A549 (cell line): ENCODE measurements around the gene NLRC3.

Experiments used
- CEBPB ChIP-seq, 2 experiments: fragments of >200 bp in 1 of 2; sonication (Bioruptor Twin) in 1 of 2; formaldehyde crosslinking in 1 of 2; IDR thresholded peaks; 2 replicates each; pipeline ENCODE4 v1.6.1; 2012 to 2016
- EP300 ChIP-seq, 2 experiments: fragments of >200 bp; sonication (Bioruptor Twin); formaldehyde crosslinking; IDR thresholded peaks; 2 replicates in 1 of 2; 3 replicates in 1 of 2; pipeline ENCODE4 v1.6.1; 2016 to 2017
- FOSL2 ChIP-seq, 2 experiments: fragments of 450-650 bp in 1 of 2; fragments of >200 bp in 1 of 2; sonication (Bioruptor Twin) in 1 of 2; formaldehyde crosslinking; IDR thresholded peaks; 2 replicates each; pipeline versions ENCODE4 v1.5.0 to v1.6.1; 2016 to 2020; ENCODE audit warnings: mild to moderate bottlenecking in 1 of 2, moderate library complexity in 1 of 2
- MAZ ChIP-seq: fragments of 150-350 bp; IDR thresholded peaks from 2 replicates; pipeline ENCODE4 v1.6.1; 2014; ENCODE audit warnings: antibody characterized with exemption, low read depth, low read length, borderline replicate concordance
- NR3C1 ChIP-seq: fragments of >200 bp; sonication (Bioruptor Twin); formaldehyde crosslinking; IDR thresholded peaks from 3 replicates; pipeline ENCODE4 v1.6.1; 2017
- POLR2A ChIP-seq: IDR thresholded peaks from 2 replicates; pipeline ENCODE4 v1.6.1; 2012; ENCODE audit warnings: mild to moderate bottlenecking, low read length
- REST ChIP-seq: fragments of 200-600 bp; sonication (generic); IDR thresholded peaks from 2 replicates; pipeline ENCODE4 v1.6.1; 2016; ENCODE audit warnings: antibody characterized with exemption, mild to moderate bottlenecking, moderate library complexity
- TF ChIP-seq, protein P1 (sequence below): fragments of >200 bp; sonication (Bioruptor Twin); formaldehyde crosslinking; IDR thresholded peaks from 3 replicates; pipeline ENCODE4 v1.5.1; 2016

- TF ChIP-seq, protein P1, sequence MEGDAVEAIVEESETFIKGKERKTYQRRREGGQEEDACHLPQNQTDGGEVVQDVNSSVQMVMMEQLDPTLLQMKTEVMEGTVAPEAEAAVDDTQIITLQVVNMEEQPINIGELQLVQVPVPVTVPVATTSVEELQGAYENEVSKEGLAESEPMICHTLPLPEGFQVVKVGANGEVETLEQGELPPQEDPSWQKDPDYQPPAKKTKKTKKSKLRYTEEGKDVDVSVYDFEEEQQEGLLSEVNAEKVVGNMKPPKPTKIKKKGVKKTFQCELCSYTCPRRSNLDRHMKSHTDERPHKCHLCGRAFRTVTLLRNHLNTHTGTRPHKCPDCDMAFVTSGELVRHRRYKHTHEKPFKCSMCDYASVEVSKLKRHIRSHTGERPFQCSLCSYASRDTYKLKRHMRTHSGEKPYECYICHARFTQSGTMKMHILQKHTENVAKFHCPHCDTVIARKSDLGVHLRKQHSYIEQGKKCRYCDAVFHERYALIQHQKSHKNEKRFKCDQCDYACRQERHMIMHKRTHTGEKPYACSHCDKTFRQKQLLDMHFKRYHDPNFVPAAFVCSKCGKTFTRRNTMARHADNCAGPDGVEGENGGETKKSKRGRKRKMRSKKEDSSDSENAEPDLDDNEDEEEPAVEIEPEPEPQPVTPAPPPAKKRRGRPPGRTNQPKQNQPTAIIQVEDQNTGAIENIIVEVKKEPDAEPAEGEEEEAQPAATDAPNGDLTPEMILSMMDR: no peak
- no peak for TF ChIP-seq REST
- no peak for TF ChIP-seq NR3C1
- no peak for TF ChIP-seq FOSL2 (IDR thresholded peaks at IDR 0.05)
- TF ChIP-seq FOSL2 (CRISPR knock-in tag; IDR thresholded peaks at IDR 0.05): no peak
- no peak for TF ChIP-seq POLR2A
- no peak for TF ChIP-seq MAZ
- TF ChIP-seq CEBPB (IDR thresholded peaks at IDR 0.05): no peak
- TF ChIP-seq EP300 (IDR thresholded peaks at IDR 0.05): no peak
Measured at GRCh38 chr16:3548859-3549258, 28.3 kb downstream of the NLRC3 start.
